Measurements from ENCODE around the gene SS18L1.

DNA sequence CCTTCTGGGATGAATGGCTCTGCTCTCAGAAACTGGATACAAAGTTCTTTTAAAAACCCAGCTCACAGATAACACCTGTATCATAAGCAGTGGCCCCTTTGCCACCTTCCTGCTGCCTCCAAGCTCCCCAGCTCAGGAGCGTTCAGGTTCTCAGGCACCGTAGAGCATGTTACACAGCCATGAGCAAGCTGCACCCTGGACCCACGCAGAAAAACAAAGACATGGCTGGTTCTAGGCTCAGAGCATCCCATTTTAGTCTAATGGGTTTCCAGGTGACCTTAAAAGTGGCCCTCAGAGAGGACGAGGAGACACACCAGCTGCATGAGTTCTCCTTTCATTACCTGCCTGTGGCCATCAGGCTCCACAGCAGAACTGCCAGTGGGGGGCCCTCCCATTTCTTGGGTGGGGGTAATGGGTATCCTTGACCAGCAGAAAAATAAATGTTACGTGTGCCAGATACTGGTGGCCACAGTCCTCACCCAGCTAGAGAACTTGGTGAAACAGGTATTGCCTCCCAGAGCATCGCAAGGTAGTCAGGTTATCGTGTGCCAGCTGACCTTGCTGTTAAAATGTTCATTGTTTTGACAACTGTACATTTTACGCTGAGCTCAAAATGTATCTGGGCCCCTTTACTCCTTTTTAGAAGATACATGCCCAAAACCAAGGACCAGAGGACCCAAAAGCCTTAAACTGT is 7.8 kb upstream of the SS18L1 start:
- TF ChIP-seq, protein P1, sequence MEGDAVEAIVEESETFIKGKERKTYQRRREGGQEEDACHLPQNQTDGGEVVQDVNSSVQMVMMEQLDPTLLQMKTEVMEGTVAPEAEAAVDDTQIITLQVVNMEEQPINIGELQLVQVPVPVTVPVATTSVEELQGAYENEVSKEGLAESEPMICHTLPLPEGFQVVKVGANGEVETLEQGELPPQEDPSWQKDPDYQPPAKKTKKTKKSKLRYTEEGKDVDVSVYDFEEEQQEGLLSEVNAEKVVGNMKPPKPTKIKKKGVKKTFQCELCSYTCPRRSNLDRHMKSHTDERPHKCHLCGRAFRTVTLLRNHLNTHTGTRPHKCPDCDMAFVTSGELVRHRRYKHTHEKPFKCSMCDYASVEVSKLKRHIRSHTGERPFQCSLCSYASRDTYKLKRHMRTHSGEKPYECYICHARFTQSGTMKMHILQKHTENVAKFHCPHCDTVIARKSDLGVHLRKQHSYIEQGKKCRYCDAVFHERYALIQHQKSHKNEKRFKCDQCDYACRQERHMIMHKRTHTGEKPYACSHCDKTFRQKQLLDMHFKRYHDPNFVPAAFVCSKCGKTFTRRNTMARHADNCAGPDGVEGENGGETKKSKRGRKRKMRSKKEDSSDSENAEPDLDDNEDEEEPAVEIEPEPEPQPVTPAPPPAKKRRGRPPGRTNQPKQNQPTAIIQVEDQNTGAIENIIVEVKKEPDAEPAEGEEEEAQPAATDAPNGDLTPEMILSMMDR (IDR thresholded peaks at IDR 0.05): no peak
- TF ChIP-seq POLR2A (IDR thresholded peaks at IDR 0.05): no peak

Measured in uterus (tissue), 2 donors.